Endothelial cell of umbilical vein (primary cell): ENCODE data around the gene RPS5. TPM values are rescaled to one million over a fixed set of nuclear protein-coding genes. Genes with fewer than 3 reads are reported as not detected.

Experiments used
- BruUV-seq: library from RNA; stranded (reverse); fragments of 400-500 nt; replicated peaks from 2 replicates; lab custom pipeline; 2021; lab: Mats Ljungman, UMichigan
- CTCF ChIA-PET: fragments of 300-600, 350-600 bp; sonication (Branson Sonifier 250); formaldehyde crosslinking; loops from one replicate; lab custom pipeline; 2021; ENCODE audit warnings: antibody characterized with exemption, inconsistent platforms; lab: Charles Lee
- POLR2A ChIA-PET: fragments of 300-600, 350-600 bp; sonication (Branson Sonifier 250); formaldehyde crosslinking; loops from one replicate; lab custom pipeline; 2021; ENCODE audit warnings: antibody characterized with exemption, inconsistent platforms; lab: Charles Lee
- DNase-seq: peaks from one replicate; pipeline ENCODE4 v3.0.0-alpha.2; 2011; ENCODE audit warnings: low read depth, low spot score
- FAIRE-seq: peaks from 2 replicates; lab custom pipeline; 2011; peaks lifted over from hg19 to GRCh38; lab: Jason Lieb, UNC
- H2AFZ ChIP-seq: 2 replicates; pipeline ENCODE4 v1.6.0; 2012; ENCODE audit warnings: low read depth, low read length, control low read depth, inconsistent platforms
- H3K27ac ChIP-seq: 2 replicates; pipeline ENCODE4 v1.5.1; 2011; ENCODE audit warnings: low read depth, mild to moderate bottlenecking, control low read depth, low read length, moderate library complexity; ENCODE audit not compliant: insufficient read depth
- H3K27me3 ChIP-seq, 2 experiments: 2 replicates each; pipeline versions ENCODE4 v1.6.0 to v1.6.1; 2011; ENCODE audit warnings: low read length in 2 of 2, mixed read lengths in 1 of 2; ENCODE audit not compliant: control insufficient read depth in 2 of 2, insufficient read depth in 2 of 2
- H3K36me3 ChIP-seq, 2 experiments: 2 replicates in 1 of 2; 3 replicates in 1 of 2; pipeline ENCODE4 v1.5.1; 2011; ENCODE audit warnings: low read length in 2 of 2, mild to moderate bottlenecking in 1 of 2, moderate library complexity in 1 of 2; ENCODE audit not compliant: control insufficient read depth in 2 of 2, insufficient read depth in 2 of 2; ENCODE audit errors: extremely low read depth in 1 of 2
- H3K4me1 ChIP-seq: 3 replicates; pipeline ENCODE4 v1.5.1; 2011; ENCODE audit warnings: mild to moderate bottlenecking, low read length; ENCODE audit not compliant: control insufficient read depth, insufficient read depth; ENCODE audit errors: extremely low read depth
- H3K4me2 ChIP-seq: 2 replicates; pipeline ENCODE4 v1.6.1; 2011; ENCODE audit warnings: low read length, control low read depth, mixed read lengths; ENCODE audit not compliant: insufficient read depth
- H3K4me3 ChIP-seq, 3 experiments: fragments of 200-600 bp in 1 of 3; sonication (generic), shearing (Covaris generic) in 1 of 3; replicated peaks in 1 of 3; 2 replicates each; pipeline ENCODE4 v1.5.1; 2011 to 2016; ENCODE audit warnings: control low read depth in 3 of 3, low read length in 3 of 3, mild to moderate bottlenecking in 2 of 3, inconsistent platforms in 1 of 3, low read depth in 1 of 3, moderate library complexity in 1 of 3; ENCODE audit not compliant: insufficient read depth in 1 of 3
- H3K79me2 ChIP-seq: 2 replicates; pipeline ENCODE4 v1.6.0; 2012; ENCODE audit warnings: low read length, inconsistent platforms; ENCODE audit not compliant: control insufficient read depth, insufficient read depth
- H3K9ac ChIP-seq: replicated peaks from 2 replicates; pipeline ENCODE3; 2011; ENCODE audit warnings: low read length, control low read depth; ENCODE audit not compliant: insufficient read depth; ENCODE audit errors: extremely low read depth
- H3K9me1 ChIP-seq: replicated peaks from 3 replicates; pipeline ENCODE4 v1.6.0; 2011; ENCODE audit warnings: mild to moderate bottlenecking, low read length; ENCODE audit not compliant: control insufficient read depth, insufficient read depth; ENCODE audit errors: extremely low read depth
- H3K9me3 ChIP-seq: replicated peaks from 2 replicates; pipeline ENCODE4 v1.5.1; 2012; ENCODE audit warnings: low read length, inconsistent platforms; ENCODE audit not compliant: control insufficient read depth, insufficient read depth
- H4K20me1 ChIP-seq: replicated peaks from 2 replicates; pipeline ENCODE3; 2011; ENCODE audit warnings: mild to moderate bottlenecking, low read length; ENCODE audit not compliant: control insufficient read depth, insufficient read depth; ENCODE audit errors: extremely low read depth
- CTCF ChIP-seq, 2 donors: IDR thresholded peaks; 1 replicate in 1 of 2; 2 replicates in 1 of 2; pipeline ENCODE4 v1.5.1; 2011; ENCODE audit warnings: low read length in 2 of 2, mild to moderate bottlenecking in 2 of 2, moderate library complexity in 2 of 2, control low read depth in 1 of 2, inconsistent platforms in 1 of 2, low read depth in 1 of 2; ENCODE audit not compliant: insufficient read depth in 1 of 2; ENCODE audit errors: extremely low read depth in 1 of 2
- EZH2 ChIP-seq: IDR thresholded peaks from 2 replicates; pipeline ENCODE4 v1.6.1; 2012; ENCODE audit warnings: borderline replicate concordance, low read depth, mild to moderate bottlenecking, moderate library complexity, low read length, inconsistent platforms; ENCODE audit not compliant: severe bottlenecking
- FOS ChIP-seq: IDR thresholded peaks from 2 replicates; pipeline ENCODE4 v1.6.1; 2011; ENCODE audit warnings: mild to moderate bottlenecking, low read length, moderate library complexity, borderline replicate concordance; ENCODE audit not compliant: insufficient read depth
- GATA2 ChIP-seq: IDR thresholded peaks from 2 replicates; pipeline ENCODE4 v1.7.0; 2011; ENCODE audit warnings: low read depth, mild to moderate bottlenecking, moderate library complexity, mixed read lengths, low read length; ENCODE audit not compliant: insufficient read length, insufficient read depth
- JUN ChIP-seq: IDR thresholded peaks from 2 replicates; pipeline ENCODE4 v1.6.1; 2011; ENCODE audit warnings: borderline replicate concordance, low read depth; ENCODE audit not compliant: insufficient read length, insufficient read depth
- MYC ChIP-seq: IDR thresholded peaks from one replicate; pipeline ENCODE4 v1.6.1; 2011; ENCODE audit warnings: mild to moderate bottlenecking, low read depth, low read length
- POLR2A ChIP-seq: IDR thresholded peaks from 2 replicates; pipeline ENCODE4 v1.6.1; 2012; ENCODE audit warnings: low read depth, mild to moderate bottlenecking, control low read depth, low read length
- POLR2AphosphoS5 ChIP-seq: IDR thresholded peaks from 2 replicates; pipeline ENCODE4 v1.6.1; 2012; ENCODE audit warnings: low read depth, mild to moderate bottlenecking, control low read depth, low read length, moderate library complexity; ENCODE audit not compliant: insufficient read depth
- dilution Hi-C: fragments of 300-500 bp; cut with MboI; formaldehyde crosslinking; loops from one replicate; pipeline ENCODE4 v1.15.0; 2019; ENCODE audit warnings: low sequenced_read_pairs; ENCODE audit not compliant: extremely low pct_ligation_motif_present
- intact Hi-C: fragments of 100-400 bp; cut with micrococcal nuclease; formaldehyde crosslinking; loops from one replicate; pipeline ENCODE4 v1.10.0; 2022
- polyA plus RNA-seq, 4 experiments: library from polyadenylated mRNA; depleted of rRNA in 3 of 4; stranded (reverse) in 3 of 4; unstranded in 1 of 4; fragments of >200 nt; gene quantifications; 2 replicates each; pipeline versions ENCODE4 v1.2.1 to v1.2.3, GENCODE V29; 2011 to 2012; ENCODE audit warnings: missing spikeins in 1 of 4
- total RNA-seq: library from RNA; stranded (reverse); gene quantifications from 2 replicates; pipeline ENCODE4 v1.2.3, GENCODE V29; 2021
- TF ChIP-seq, protein P1 (sequence below): IDR thresholded peaks from 2 replicates; pipeline ENCODE4 v1.6.1; 2011; ENCODE audit not compliant: insufficient read depth, insufficient read length

The RPS5 gene
- total and polyA plus RNA-seq, 2 donors (not counting 3 experiments of a cell fraction or from before 2014, with no cell fraction given) = 993 to 3,430 TPM

DNA sequence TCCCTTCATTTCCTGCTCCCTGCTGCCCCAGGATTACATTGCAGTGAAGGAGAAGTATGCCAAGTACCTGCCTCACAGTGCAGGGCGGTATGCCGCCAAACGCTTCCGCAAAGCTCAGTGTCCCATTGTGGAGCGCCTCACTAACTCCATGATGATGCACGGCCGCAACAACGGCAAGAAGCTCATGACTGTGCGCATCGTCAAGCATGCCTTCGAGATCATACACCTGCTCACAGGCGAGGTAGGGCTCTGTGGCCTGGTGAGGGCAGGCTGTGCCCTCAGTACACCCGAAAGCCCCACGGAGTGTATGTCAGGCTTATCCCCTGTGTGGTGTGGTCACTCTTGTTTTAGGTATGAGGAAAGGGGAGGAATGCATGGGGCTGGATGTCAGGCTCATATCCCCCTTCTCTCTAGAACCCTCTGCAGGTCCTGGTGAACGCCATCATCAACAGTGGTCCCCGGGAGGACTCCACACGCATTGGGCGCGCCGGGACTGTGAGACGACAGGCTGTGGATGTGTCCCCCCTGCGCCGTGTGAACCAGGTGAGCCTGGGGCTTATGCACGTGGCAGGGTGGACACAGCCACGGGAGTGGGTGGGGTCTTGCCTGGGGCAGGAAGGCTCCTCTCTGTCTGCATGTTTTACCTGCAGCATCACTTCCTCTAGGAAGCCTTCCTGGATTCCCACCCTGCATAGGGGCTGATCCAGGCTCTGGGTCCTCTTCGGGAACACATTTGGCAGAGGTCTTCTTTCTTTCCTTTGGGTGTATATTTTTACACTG is 6.1 kb downstream of the RPS5 start:
- Histone ChIP-seq H4K20me1 (peaks cover 2% of the 10 kb centered on the region), H3K4me2 (no peak overlapping the region), H3K36me3 (peaks cover 11 to 21% of the 10 kb centered on the region in 2 experiments), H3K4me3 (no peak overlapping the region), H3K27me3 (no peaks in the 10 kb centered on the region), H2AFZ (no peak overlapping the region), H3K4me1 (peaks cover 8% of the 10 kb centered on the region), H3K27ac (no peak overlapping the region), H3K79me2 (peaks cover 26% of the 10 kb centered on the region), H3K9me3 (no peaks in the 10 kb centered on the region), H3K9me1 (no peaks in the 10 kb centered on the region), H3K9ac (no peak overlapping the region)
- ChIA-PET POLR2A (no interaction called here), CTCF (no interaction called here)
- intact Hi-C loops (no loop called here), dilution Hi-C loops (no loop called here)
- DNase-seq (no peak), FAIRE-seq (no peak)
- no TSS peak for BruUV-seq
- TF ChIP-seq GATA2 = no peak
- no peak for TF ChIP-seq MYC
- TF ChIP-seq CTCF (IDR thresholded peaks at IDR 0.05; ENCODE audit: extremely low read depth in 1 of 2, insufficient read depth in 1 of 2, low read depth in 1 of 2, low read length in 2 of 2) = no peak
- no peak for TF ChIP-seq POLR2A

DNA sequence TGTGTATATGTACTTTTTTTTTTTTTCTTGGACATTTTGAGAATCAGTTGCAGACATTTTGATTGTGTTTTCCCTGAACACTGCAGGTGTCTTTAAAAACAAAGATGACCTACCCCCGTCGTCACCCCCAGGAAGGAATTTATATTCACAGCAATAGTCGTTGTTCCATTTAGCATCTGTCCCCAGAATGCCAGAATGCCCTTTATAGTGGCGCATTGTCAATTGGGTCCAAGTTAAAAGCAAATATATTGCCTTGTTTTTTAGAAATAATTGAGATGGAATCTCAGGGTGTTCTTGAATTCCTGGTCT is 6.6 kb downstream of the RPS5 start:
- no TSS peak for BruUV-seq
- dilution Hi-C loops = no loop called here
- Histone ChIP-seq H3K9me1 (no peaks in the 10 kb centered on the region), H3K36me3 (peaks cover 8 to 21% of the 10 kb centered on the region in 2 experiments), H2AFZ (no peak overlapping the region), H4K20me1 (no peaks in the 10 kb centered on the region), H3K4me1 (peaks cover 6% of the 10 kb centered on the region), H3K4me2 (no peak overlapping the region), H3K27ac (no peak overlapping the region), H3K27me3 (no peaks in the 10 kb centered on the region), H3K9ac (no peak overlapping the region), H3K4me3 (no peak overlapping the region), H3K79me2 (peaks cover 21% of the 10 kb centered on the region), H3K9me3 (no peaks in the 10 kb centered on the region)
- no peak for DNase-seq
- no peak for TF ChIP-seq FOS
- no peak for TF ChIP-seq EZH2
- TF ChIP-seq, protein P1, sequence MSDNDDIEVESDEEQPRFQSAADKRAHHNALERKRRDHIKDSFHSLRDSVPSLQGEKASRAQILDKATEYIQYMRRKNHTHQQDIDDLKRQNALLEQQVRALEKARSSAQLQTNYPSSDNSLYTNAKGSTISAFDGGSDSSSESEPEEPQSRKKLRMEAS = no peak
- TF ChIP-seq MYC = no peak
- TF ChIP-seq GATA2 = no peak
- TF ChIP-seq JUN = no peak
- TF ChIP-seq POLR2A = no peak
- no peak for TF ChIP-seq CTCF (IDR thresholded peaks at IDR 0.05; ENCODE audit: extremely low read depth in 1 of 2, insufficient read depth in 1 of 2, low read depth in 1 of 2, low read length in 2 of 2)
- TF ChIP-seq POLR2AphosphoS5 = no peak
- POLR2A ChIA-PET = no interaction called here
- no peak for FAIRE-seq
- intact Hi-C loops = no loop called here
- CTCF ChIA-PET = no interaction called here
